Natural killer cell (primary cell): Measurements from ENCODE around the gene TSGA10IP. TPM values are rescaled to one million over a fixed set of nuclear protein-coding genes. Genes with fewer than 3 reads are reported as not detected.

Experiments used
- ATAC-seq, 3 donors: fragments of 150-1000 bp in 2 of 3; fragments of 200-7000 bp in 1 of 3; cut with Tn5 transposase; 1 replicate in 1 of 3; 2 replicates in 2 of 3; pipeline ENCODE4 v1.10.0; 2021; ENCODE audit warnings: mild to moderate bottlenecking in 2 of 3, moderate library complexity in 2 of 3
- DNase-seq, 2 donors: peaks; one replicate each; pipeline versions ENCODE4 v3.0.0 to v3.0.0-alpha.2; 2013 to 2021; ENCODE audit warnings: mixed read lengths in 1 of 2
- H3K27ac ChIP-seq: one replicate; pipeline ENCODE4 v1.5.1; 2013; ENCODE audit warnings: mild to moderate bottlenecking, low read length
- H3K27me3 ChIP-seq: one replicate; pipeline ENCODE4 v1.6.1; 2013; ENCODE audit warnings: low read length; ENCODE audit not compliant: control insufficient read depth, insufficient read depth
- H3K36me3 ChIP-seq: one replicate; pipeline ENCODE4 v1.6.1; 2013; ENCODE audit warnings: low read length; ENCODE audit not compliant: control insufficient read depth, insufficient read depth
- H3K4me1 ChIP-seq: one replicate; pipeline ENCODE4 v1.6.1; 2013; ENCODE audit warnings: low read length; ENCODE audit not compliant: control insufficient read depth, insufficient read depth
- H3K4me3 ChIP-seq: one replicate; pipeline ENCODE4 v1.5.1; 2013; ENCODE audit warnings: low read length
- H3K9me3 ChIP-seq: one replicate; pipeline ENCODE4 v1.6.1; 2013; ENCODE audit warnings: low read length; ENCODE audit not compliant: control insufficient read depth, insufficient read depth
- H3K27ac Mint-ChIP-seq, 2 donors: one replicate each; pipeline ENCODE4 v1.8.0; 2022; ENCODE audit warnings: mild to moderate bottlenecking in 2 of 2, mixed read lengths in 2 of 2, moderate library complexity in 1 of 2
- H3K27me3 Mint-ChIP-seq, 2 donors: one replicate each; pipeline ENCODE4 v1.8.0; 2022; ENCODE audit warnings: low read depth in 2 of 2, mixed read lengths in 2 of 2
- H3K36me3 Mint-ChIP-seq: one replicate; pipeline ENCODE4 v1.8.0; 2022; ENCODE audit warnings: mixed read lengths
- H3K4me1 Mint-ChIP-seq, 2 donors: one replicate each; pipeline ENCODE4 v1.8.0; 2022; ENCODE audit warnings: mixed read lengths in 2 of 2
- H3K4me3 Mint-ChIP-seq: one replicate; pipeline ENCODE4 v1.8.0; 2022; ENCODE audit warnings: mild to moderate bottlenecking, moderate library complexity, mixed read lengths
- H3K9me3 Mint-ChIP-seq, 2 donors: one replicate each; pipeline ENCODE4 v1.8.0; 2022; ENCODE audit warnings: mixed read lengths in 2 of 2
- WGBS: methylation state at CpG from one replicate; pipeline ENCODE4 v1.1.7; 2013; ENCODE audit warnings: missing lambda C conversion rate; ENCODE audit not compliant: insufficient coverage; 5-methylcytosine and 5-hydroxymethylcytosine counted together
- intact Hi-C: fragments of 100-400 bp; cut with micrococcal nuclease; formaldehyde crosslinking; loops from one replicate; pipeline ENCODE4 v1.14.2; 2022
- total RNA-seq, 4 donors: library from RNA; stranded (reverse); fragments of 120-200 nt in 1 of 4; gene quantifications; one replicate each; pipeline versions ENCODE4 v1.2.3 to v1.2.4, GENCODE V29; 2013 to 2022
- TF ChIP-seq, protein P1 (sequence below): fragments of 200-600 bp; IDR thresholded peaks from one replicate; pipeline ENCODE4 v1.8.0; 2022; ENCODE audit warnings: antibody characterized with exemption

Gene TSGA10IP
- total RNA-seq, 3 donors from 2014 or later (not counting 1 experiment from before 2014, with no cell fraction given), result not detected

DNA sequence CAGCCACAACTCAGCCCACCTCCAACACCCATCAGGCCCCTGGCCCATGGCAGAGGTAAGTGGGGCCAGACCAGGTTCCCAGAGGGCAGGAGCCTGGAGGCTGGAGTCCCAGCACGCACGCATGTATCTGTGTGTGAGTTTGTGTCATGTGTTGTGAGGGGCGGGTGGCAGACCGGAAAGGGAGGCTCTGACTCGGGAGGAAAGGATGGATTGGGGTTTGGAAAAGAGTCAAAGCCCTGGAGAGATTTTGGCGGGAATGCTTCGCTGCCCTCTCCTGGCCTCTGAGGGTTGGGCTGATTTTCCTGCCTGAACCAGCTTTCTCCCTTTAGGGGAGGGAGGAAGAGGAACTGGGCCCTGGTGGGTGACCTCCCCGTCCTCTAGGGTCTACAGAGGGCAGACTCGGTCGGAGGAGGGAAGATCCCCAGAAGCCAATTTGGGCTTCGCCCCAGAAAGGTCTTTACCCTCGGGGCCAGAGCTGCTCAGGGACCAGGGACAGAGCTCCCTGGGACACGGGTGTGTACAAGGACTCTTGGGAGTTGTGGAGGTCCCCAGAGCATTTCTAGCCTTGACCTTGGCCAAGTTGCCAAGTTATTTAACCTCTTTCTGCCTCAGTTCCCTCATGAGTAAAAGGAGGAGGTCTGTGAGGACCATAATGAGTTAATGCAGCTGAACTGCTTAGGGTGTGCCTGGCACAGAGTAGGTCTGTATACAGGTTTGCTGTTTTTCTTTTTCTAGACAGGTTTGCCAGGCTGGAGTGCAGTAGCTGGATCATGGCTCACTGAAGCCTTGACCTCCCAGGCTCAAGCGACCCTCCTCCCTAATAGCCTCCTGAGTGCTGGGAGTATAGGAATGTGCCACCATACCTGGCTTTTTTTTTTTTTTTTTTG lies 33.4 kb upstream of the TSGA10IP start:
- ATAC-seq, result no peak
- peaks cover 20% of the 10 kb centered on the region for H3K4me1 ChIP-seq
- no peak overlapping the region for H3K27ac ChIP-seq
- TF ChIP-seq, protein P1, sequence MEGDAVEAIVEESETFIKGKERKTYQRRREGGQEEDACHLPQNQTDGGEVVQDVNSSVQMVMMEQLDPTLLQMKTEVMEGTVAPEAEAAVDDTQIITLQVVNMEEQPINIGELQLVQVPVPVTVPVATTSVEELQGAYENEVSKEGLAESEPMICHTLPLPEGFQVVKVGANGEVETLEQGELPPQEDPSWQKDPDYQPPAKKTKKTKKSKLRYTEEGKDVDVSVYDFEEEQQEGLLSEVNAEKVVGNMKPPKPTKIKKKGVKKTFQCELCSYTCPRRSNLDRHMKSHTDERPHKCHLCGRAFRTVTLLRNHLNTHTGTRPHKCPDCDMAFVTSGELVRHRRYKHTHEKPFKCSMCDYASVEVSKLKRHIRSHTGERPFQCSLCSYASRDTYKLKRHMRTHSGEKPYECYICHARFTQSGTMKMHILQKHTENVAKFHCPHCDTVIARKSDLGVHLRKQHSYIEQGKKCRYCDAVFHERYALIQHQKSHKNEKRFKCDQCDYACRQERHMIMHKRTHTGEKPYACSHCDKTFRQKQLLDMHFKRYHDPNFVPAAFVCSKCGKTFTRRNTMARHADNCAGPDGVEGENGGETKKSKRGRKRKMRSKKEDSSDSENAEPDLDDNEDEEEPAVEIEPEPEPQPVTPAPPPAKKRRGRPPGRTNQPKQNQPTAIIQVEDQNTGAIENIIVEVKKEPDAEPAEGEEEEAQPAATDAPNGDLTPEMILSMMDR, result no peak
- no peaks in the 10 kb centered on the region for H3K9me3 ChIP-seq
- H3K27ac Mint-ChIP-seq, result no peak overlapping the region
- intact Hi-C loops, result no loop called here
- no peaks in the 10 kb centered on the region for H3K9me3 Mint-ChIP-seq
- H3K4me1 Mint-ChIP-seq, result peaks cover 11 to 24% of the 10 kb centered on the region in 2 donors
- H3K27me3 ChIP-seq, result no peaks in the 10 kb centered on the region
- 47% methylated on average over 13 of the region's 14 CpGs for WGBS
- H3K27me3 Mint-ChIP-seq, result peaks cover 2% of the 10 kb centered on the region in 2 donors
- H3K4me3 Mint-ChIP-seq, result no peak overlapping the region
- peaks cover under 1% of the 10 kb centered on the region for H3K36me3 ChIP-seq
- no peaks in the 10 kb centered on the region for H3K36me3 Mint-ChIP-seq
- no peak for DNase-seq
- H3K4me3 ChIP-seq, result no peak overlapping the region

DNA sequence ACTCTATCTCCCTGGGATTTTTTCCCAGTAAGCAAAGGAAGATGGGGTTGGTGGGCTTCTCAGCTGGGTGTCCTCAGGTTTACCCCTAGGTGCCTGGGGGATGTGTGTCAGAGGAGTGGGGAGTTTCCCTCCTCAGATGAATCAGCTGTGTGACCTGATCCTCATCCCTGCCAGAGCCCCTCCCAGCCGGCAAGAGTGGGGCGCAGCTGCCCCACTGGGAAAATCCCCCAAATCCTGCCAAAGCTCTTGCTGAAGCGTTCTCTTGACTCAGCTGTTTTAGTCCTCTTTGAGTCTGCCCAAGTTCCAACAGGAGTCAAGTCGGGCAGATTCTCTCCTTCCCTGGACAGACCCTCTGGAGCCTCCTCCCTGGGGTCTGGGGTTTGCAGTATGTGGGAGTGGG lies 32.4 kb upstream of the TSGA10IP start:
- peaks cover 30% of the 10 kb centered on the region for H3K4me1 ChIP-seq
- DNase-seq (no peak), ATAC-seq (no peak)
- WGBS, result 78% methylated on average over 4 of the region's 4 CpGs
- Mint-ChIP-seq H3K36me3 (no peaks in the 10 kb centered on the region), H3K27me3 (peaks cover 0 to 2% of the 10 kb centered on the region in 2 donors), H3K9me3 (no peaks in the 10 kb centered on the region), H3K4me3 (no peak overlapping the region), H3K4me1 (peaks cover 15 to 30% of the 10 kb centered on the region in 2 donors), H3K27ac (no peak overlapping the region)
- H3K27ac ChIP-seq, result no peak overlapping the region
- no peaks in the 10 kb centered on the region for H3K27me3 ChIP-seq
- H3K36me3 ChIP-seq, result peaks cover 3% of the 10 kb centered on the region
- intact Hi-C loops, result no loop called here
- no peaks in the 10 kb centered on the region for H3K9me3 ChIP-seq
- H3K4me3 ChIP-seq, result no peak overlapping the region
- TF ChIP-seq, protein P1, result no peak

GRCh38 chr11:65915101-65915820 lies 30.0 kb upstream of the TSGA10IP start:
- no peak for ATAC-seq
- Mint-ChIP-seq H3K27me3 (no peaks in the 10 kb centered on the region), H3K27ac (peak overlapping the region; percentile 43 to 65), H3K4me3 (no peak overlapping the region), H3K4me1 (peaks cover 18 to 36% of the 10 kb centered on the region in 2 donors), H3K9me3 (no peaks in the 10 kb centered on the region), H3K36me3 (no peaks in the 10 kb centered on the region)
- TF ChIP-seq, protein P1, result no peak
- Histone ChIP-seq H3K4me1 (peaks cover 41% of the 10 kb centered on the region), H3K36me3 (peaks cover 3% of the 10 kb centered on the region), H3K9me3 (no peaks in the 10 kb centered on the region), H3K27me3 (no peaks in the 10 kb centered on the region), H3K27ac (no peak overlapping the region), H3K4me3 (no peak overlapping the region)
- intact Hi-C loops, result loop anchor here (5.0 kb wide), 1 partner anchor 58 kb away; the partner anchor contains the start of gene CFL1
- 66% methylated on average over 10 of the region's 10 CpGs for WGBS
- DNase-seq, result no peak
